NB4 (cell line): ENCODE results near the gene ABI3.

Experiments
- DNase-seq: peaks from one replicate; pipeline ENCODE4 v3.0.0; 2010; ENCODE audit warnings: low read depth
- H3K4me3 ChIP-seq: one replicate; pipeline ENCODE4 v1.5.1; 2011; ENCODE audit warnings: mild to moderate bottlenecking, low read depth, low read length, moderate library complexity
- MYC ChIP-seq: IDR thresholded peaks from 2 replicates; pipeline ENCODE4 v1.6.1; 2011; ENCODE audit warnings: low read depth, low read length
- POLR2A ChIP-seq: IDR thresholded peaks from 2 replicates; pipeline ENCODE4 v1.6.1; 2011; ENCODE audit warnings: mild to moderate bottlenecking; ENCODE audit not compliant: insufficient read length; ENCODE audit errors: extremely low read depth
- TF ChIP-seq, protein P1 (sequence below): IDR thresholded peaks from 2 replicates; pipeline ENCODE4 v1.6.1; 2011; ENCODE audit warnings: low read depth, low read length
- TF ChIP-seq, protein P2 (sequence below): IDR thresholded peaks from one replicate; pipeline ENCODE4 v1.5.1; 2012; ENCODE audit warnings: low read depth, low read length

Gene ABI3

DNA sequence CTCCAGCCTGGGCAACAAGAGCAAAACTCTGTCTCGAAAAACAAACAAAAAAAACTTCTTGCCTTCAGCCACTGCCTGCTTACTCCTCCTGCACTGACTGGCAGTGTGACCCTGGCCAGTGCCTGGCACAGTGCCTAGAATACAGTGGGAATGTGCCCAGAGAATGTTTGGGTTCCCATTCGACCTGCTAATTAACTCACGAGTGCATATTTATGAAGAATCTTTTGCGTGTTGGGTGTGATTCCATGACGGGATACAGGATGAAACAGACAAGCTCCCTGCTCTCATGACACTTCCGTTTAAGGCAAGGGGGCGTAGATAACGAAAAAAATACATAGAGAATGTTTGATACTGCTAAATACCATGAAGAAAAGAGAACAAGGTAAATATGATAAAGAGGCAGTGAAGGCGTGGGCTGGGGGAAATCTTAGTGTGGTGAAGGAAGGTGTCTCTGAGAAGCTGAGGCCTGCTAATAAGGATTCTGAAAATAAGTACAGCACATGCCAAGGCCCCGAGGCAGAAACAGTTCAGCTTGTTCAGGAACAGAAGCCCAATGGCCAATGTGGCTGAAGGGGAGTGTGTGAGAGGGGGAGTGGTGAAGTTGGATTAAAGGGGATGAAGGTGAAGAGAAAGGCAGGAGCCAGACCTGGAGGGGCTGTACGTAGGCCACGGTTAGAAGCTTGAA lies 4.3 kb downstream of the ABI3 start:
- H3K4me3 ChIP-seq, result no peak overlapping the region
- no peak for DNase-seq
- TF ChIP-seq, protein P1, sequence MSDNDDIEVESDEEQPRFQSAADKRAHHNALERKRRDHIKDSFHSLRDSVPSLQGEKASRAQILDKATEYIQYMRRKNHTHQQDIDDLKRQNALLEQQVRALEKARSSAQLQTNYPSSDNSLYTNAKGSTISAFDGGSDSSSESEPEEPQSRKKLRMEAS, result no peak
- TF ChIP-seq, protein P2, sequence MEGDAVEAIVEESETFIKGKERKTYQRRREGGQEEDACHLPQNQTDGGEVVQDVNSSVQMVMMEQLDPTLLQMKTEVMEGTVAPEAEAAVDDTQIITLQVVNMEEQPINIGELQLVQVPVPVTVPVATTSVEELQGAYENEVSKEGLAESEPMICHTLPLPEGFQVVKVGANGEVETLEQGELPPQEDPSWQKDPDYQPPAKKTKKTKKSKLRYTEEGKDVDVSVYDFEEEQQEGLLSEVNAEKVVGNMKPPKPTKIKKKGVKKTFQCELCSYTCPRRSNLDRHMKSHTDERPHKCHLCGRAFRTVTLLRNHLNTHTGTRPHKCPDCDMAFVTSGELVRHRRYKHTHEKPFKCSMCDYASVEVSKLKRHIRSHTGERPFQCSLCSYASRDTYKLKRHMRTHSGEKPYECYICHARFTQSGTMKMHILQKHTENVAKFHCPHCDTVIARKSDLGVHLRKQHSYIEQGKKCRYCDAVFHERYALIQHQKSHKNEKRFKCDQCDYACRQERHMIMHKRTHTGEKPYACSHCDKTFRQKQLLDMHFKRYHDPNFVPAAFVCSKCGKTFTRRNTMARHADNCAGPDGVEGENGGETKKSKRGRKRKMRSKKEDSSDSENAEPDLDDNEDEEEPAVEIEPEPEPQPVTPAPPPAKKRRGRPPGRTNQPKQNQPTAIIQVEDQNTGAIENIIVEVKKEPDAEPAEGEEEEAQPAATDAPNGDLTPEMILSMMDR, result no peak
- TF ChIP-seq MYC, result no peak

DNA sequence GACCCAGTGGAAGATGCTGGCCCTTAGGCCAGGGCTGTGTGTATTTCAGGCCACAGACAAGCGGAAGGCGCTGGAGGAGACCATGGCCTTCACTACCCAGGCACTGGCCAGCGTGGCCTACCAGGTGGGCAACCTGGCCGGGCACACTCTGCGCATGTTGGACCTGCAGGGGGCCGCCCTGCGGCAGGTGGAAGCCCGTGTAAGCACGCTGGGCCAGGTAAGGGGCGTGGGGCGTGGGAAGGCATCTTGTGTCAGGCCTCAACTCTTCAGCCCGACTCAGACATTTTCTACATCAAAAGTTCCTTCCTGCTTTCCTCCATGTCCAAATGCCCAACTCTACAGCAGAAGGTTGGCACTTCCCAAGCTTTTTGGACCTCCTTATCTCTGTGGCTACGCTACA lies 6.0 kb downstream of the ABI3 start:
- TF ChIP-seq MYC (no peak), POLR2A (no peak)
- TF ChIP-seq, protein P1, result no peak
- TF ChIP-seq, protein P2, result no peak
- no peak overlapping the region for H3K4me3 ChIP-seq
- no peak for DNase-seq

DNA sequence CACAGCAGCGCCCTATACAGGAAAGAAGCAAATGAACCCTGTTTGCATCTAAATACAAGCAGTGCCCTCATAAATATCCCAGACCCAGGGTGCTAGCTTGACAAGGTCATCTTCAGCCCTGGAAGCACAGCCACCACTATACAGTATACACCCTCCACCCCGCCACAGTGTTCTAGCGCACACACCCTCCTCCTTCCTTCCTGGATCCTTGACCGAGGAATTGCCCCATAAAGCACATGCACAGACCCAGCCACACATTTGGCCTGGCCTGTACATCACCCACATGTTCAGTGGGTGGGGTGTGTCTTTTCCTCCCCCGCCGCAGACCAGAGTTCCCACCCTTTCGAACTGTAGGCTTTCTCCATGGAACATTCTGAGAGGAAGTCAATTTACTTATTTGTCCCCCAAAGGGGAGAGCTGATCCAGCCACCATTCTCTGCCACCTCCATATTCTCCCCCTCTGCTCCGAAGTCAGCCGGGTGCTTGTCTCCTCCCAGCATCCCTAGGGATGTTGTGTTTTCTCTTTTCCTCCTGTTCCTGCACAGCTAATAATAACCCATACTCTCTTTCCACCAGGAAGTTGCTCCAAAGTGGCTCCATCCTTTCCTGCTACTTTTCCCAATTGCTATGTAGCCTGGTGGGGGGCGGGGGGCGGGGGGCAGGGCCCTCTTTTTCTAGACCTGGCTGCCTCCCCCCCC lies 6.6 kb downstream of the ABI3 start:
- peak; percentile 54 for DNase-seq
- H3K4me3 ChIP-seq, result no peak overlapping the region
- TF ChIP-seq, protein P1, result 0 out of 2 replicates have a peak, but pooled peaks have one; percentile 14
- TF ChIP-seq POLR2A, result no peak

DNA sequence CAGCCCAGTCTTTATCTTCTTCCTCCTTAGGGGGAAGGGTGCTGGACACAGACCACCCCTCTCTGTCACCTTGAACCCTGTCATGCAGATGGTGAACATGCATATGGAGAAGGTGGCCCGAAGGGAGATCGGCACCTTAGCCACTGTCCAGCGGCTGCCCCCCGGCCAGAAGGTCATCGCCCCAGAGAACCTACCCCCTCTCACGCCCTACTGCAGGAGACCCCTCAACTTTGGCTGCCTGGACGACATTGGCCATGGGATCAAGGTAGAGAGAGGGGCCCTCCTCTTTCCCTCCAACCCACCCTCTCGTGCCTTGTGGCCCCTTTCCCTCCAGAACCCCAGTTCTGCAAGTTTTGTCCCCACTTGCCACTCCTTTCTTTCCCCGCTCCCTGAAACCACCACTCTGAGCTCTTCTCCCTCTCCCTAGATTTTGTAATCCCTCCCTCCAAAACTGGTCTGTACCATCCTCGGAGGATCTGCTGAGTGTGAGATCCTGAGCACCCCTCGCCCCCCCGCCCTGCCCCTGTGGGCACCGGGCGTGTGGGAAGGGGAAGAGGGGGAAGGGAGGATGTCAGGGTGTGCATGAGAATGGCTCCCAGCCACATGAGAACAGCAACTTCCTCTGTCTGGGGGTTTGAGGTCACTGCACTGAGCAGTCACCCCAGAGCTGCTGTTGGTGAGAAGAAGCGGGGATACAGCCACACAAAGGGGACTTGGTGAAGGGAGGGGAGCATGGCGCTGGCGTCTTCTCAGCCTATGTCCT lies 7.3 kb downstream of the ABI3 start:
- peak; percentile 77 for TF ChIP-seq MYC
- TF ChIP-seq, protein P2, result no peak
- TF ChIP-seq POLR2A, result no peak
- TF ChIP-seq, protein P1, result peak; percentile 64
- no peak overlapping the region for H3K4me3 ChIP-seq
- DNase-seq, result peak; percentile 89

DNA sequence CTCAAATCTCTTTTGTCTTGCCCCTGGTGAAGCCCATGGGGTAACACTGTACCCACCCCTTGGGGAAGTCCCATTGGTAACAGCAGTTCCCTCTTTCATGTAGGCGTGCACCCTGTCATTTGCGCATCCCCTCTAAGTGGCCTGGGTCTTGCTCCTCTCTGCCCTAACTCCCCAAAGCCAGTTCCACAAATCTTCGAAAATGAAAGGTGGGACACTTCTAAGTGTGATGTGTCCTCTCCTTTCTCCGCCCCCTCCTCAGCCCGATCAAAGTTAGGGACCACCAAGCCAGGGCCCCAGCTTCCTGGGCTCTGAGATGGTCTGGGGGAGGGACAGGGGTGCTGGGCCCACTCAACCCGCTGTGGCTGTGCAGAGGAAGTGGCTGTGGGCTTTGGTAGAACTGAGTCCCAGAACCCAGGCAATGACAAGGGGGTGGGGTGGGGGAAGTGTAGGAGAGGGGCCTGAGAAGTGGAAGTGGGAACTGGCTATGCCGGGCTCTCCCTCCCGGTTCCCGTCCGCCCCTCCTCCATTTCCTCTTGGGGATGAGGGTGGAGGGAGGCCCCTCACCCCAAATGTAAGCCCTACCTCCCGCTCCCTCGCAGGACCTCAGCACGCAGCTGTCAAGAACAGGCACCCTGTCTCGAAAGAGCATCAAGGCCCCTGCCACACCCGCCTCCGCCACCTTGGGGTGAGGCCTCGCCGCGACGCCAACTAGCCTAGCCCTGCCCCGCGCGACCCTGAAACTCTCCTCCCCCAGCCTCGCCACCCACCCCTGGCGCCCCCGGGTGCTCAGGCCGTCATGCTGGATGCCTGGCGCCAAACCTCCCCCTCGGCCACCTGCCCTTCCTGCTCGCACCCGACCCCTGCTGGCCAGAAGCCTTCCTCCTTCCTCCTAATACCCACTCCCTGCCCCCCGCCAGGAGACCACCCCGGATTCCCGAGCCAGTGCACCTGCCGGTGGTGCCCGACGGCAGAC lies 8.7 kb downstream of the ABI3 start:
- TF ChIP-seq MYC, result no peak
- TF ChIP-seq POLR2A, result no peak
- TF ChIP-seq, protein P2, result no peak
- TF ChIP-seq, protein P1, result no peak
- DNase-seq, result peak; percentile 74
- no peak overlapping the region for H3K4me3 ChIP-seq
